GM11168 (cell line): Measurements from ENCODE around the gene CRNN.

Experiments
- in situ Hi-C: fragments of 300-500 bp; cut with MboI; formaldehyde crosslinking; loops from one replicate; pipeline ENCODE4 v1.12.0; 2022; ENCODE audit warnings: low sequenced_read_pairs; ENCODE audit not compliant: unreplicated experiment

The CRNN gene

GRCh38 chr1:152413909-152414308 is at the start of gene CRNN:
Gene CRNN (minus strand): TSS chr1:152414263. CDS start chr1:152412233, 2,030 bp downstream.
- in situ Hi-C loops: no loop called here

GRCh38 chr1:152462636-152463035 is 48.6 kb upstream of the CRNN start:
- in situ Hi-C loops: loop anchor here (25.0 kb wide), 1 partner anchor 400 kb away; no protein-coding TSS in a partner anchor

GRCh38 chr1:152461544-152461943 is 47.5 kb upstream of the CRNN start:
- in situ Hi-C loops: loop anchor here (25.0 kb wide), 1 partner anchor 399 kb away; no protein-coding TSS in a partner anchor

- in situ Hi-C loops: loop anchor here (25.0 kb wide), 1 partner anchor 398 kb away; no protein-coding TSS in a partner anchor
Observed at GRCh38 chr1:152460529-152460899, 46.5 kb upstream of the CRNN start.

- in situ Hi-C loops: loop anchor here (5.0 to 25.0 kb wide), 2 partner anchors 273 to 398 kb away; no protein-coding TSS in a partner anchor
Observed at GRCh38 chr1:152459596-152460528, 45.8 kb upstream of the CRNN start.

GRCh38 chr1:152458384-152459185 is 44.5 kb upstream of the CRNN start:
- in situ Hi-C loops: loop anchor here (5.0 to 25.0 kb wide), 2 partner anchors 271 to 396 kb away; no protein-coding TSS in a partner anchor

- in situ Hi-C loops: loop anchor here (5.0 to 25.0 kb wide), 2 partner anchors 270 to 395 kb away; no protein-coding TSS in a partner anchor
Observed at GRCh38 chr1:152457561-152457960, 43.5 kb upstream of the CRNN start.

GRCh38 chr1:152457071-152457470 is 43.0 kb upstream of the CRNN start:
- in situ Hi-C loops: loop anchor here (5.0 to 25.0 kb wide), 2 partner anchors 270 to 395 kb away; no protein-coding TSS in a partner anchor

GRCh38 chr1:152451254-152451653 is 37.2 kb upstream of the CRNN start:
- in situ Hi-C loops: loop anchor here (25.0 kb wide), 1 partner anchor 389 kb away; no protein-coding TSS in a partner anchor

- in situ Hi-C loops: loop anchor here (5.0 to 25.0 kb wide), 2 partner anchors 52 to 387 kb away; no protein-coding TSS in a partner anchor
Observed at GRCh38 chr1:152449661-152450060, 35.6 kb upstream of the CRNN start.

GRCh38 chr1:152448496-152448895 is 34.4 kb upstream of the CRNN start:
- in situ Hi-C loops: loop anchor here (5.0 kb wide), 1 partner anchor 51 kb away; no protein-coding TSS in a partner anchor

- in situ Hi-C loops: loop anchor here (5.0 kb wide), 1 partner anchor 51 kb away; no protein-coding TSS in a partner anchor
Observed at GRCh38 chr1:152448095-152448494, 34.0 kb upstream of the CRNN start.

- in situ Hi-C loops: loop anchor here (5.0 kb wide), 1 partner anchor 50 kb away; no protein-coding TSS in a partner anchor
Observed at GRCh38 chr1:152447484-152447883, 33.4 kb upstream of the CRNN start.

GRCh38 chr1:152444045-152444444 is 30.0 kb upstream of the CRNN start:
- in situ Hi-C loops: no loop called here

- in situ Hi-C loops: no loop called here
Observed at GRCh38 chr1:152442765-152443164, 28.7 kb upstream of the CRNN start.

GRCh38 chr1:152442301-152442700 is 28.2 kb upstream of the CRNN start:
- in situ Hi-C loops: no loop called here

- in situ Hi-C loops: no loop called here
Observed at GRCh38 chr1:152441756-152442155, 27.7 kb upstream of the CRNN start.

- in situ Hi-C loops: no loop called here
Observed at GRCh38 chr1:152440635-152441471, 26.8 kb upstream of the CRNN start.
